Stimulated activated memory B cell treated with anti-CD40 and anti-IgM and Interleukin-4, amounts not matched to agents 10 μg/mL and 1 μg/mL and 100 μg/mL, for 72 hours (primary cell): Measurements from ENCODE around the gene PPP3R1.

ENCODE experiments used
- ATAC-seq: fragments of 150-1000 bp; cut with Tn5 transposase; 2 replicates; pipeline ENCODE4 v1.10.0; 2021
- H3K27ac Mint-ChIP-seq: one replicate; pipeline ENCODE4 v1.8.0; 2022; ENCODE audit warnings: mild to moderate bottlenecking, mixed read lengths
- H3K27me3 Mint-ChIP-seq: one replicate; pipeline ENCODE4 v1.8.0; 2022; ENCODE audit warnings: mixed read lengths
- H3K36me3 Mint-ChIP-seq: one replicate; pipeline ENCODE4 v1.8.0; 2022; ENCODE audit warnings: mixed read lengths
- H3K4me1 Mint-ChIP-seq: one replicate; pipeline ENCODE4 v1.8.0; 2022; ENCODE audit warnings: mixed read lengths
- H3K4me3 Mint-ChIP-seq: one replicate; pipeline ENCODE4 v1.8.0; 2022; ENCODE audit warnings: mild to moderate bottlenecking, moderate library complexity, mixed read lengths
- H3K9me3 Mint-ChIP-seq: one replicate; pipeline ENCODE4 v1.8.0; 2022; ENCODE audit warnings: mixed read lengths

Gene PPP3R1

DNA sequence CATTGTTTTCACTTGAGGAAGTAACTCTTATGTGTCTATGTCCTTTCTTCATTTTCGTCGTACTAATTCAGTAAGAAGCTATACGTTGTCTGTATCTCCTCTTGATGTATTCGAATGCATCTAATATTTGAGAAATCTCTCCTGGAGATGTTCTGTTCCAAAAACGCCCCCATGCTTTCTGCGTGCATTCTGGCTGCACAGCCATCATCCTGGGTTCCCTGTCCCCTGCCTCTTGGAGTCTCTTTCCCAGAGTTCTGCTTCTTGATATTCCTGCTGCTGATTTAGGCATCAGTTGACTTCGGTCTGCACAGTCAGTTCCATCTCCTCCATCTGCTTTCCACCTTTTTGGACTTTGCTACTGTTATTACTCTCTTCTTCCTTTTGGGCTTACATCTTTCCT, 81.2 kb downstream of the PPP3R1 start:
- Mint-ChIP-seq H3K9me3 (no peaks in the 10 kb centered on the region), H3K27me3 (no peaks in the 10 kb centered on the region), H3K27ac (no peak overlapping the region), H3K4me3 (no peak overlapping the region), H3K4me1 (peaks cover 25% of the 10 kb centered on the region), H3K36me3 (peaks cover 29% of the 10 kb centered on the region)
- ATAC-seq, result no peak

DNA sequence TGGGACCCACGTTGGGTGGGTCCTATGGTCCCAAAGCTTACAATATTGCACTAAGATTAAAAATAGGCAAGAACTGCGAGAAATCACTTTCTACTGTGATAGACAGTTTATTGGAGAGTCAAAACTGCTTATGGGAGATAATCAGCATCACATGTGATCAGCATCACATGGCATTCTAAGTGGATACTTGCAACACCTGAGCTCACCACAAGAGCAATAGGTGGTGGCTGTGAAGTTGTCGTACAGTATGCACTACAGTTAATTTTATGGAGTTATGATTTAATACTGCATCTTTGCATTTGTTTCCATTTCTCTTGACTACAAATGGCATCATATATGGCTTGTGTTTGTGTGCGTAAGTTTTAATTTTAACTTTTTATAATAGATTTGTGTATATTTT, 83.0 kb downstream of the PPP3R1 start:
- no peak overlapping the region for H3K27ac Mint-ChIP-seq
- H3K36me3 Mint-ChIP-seq, result peaks cover 35% of the 10 kb centered on the region
- H3K4me3 Mint-ChIP-seq, result no peak overlapping the region
- ATAC-seq, result no peak
- no peaks in the 10 kb centered on the region for H3K27me3 Mint-ChIP-seq
- no peaks in the 10 kb centered on the region for H3K9me3 Mint-ChIP-seq
- peaks cover 29% of the 10 kb centered on the region for H3K4me1 Mint-ChIP-seq

DNA sequence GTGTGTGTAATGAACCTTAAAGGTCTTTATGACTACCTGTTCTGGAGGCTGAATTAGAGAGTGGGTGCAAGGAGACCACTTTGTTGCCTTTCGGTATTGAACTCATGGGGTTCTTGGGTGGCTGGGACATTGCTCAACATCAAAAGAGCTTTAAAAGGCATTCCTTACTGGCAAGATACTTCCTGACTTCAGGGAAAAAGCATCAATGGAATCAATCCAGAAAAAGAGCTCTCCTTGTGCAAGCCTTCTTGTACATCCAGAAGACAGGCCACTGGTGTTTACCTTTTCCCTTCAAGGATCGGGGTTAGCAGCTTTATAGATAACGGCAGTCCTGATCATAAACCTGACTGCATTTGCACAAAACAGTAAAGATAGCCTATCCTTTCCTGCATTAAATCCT, 85.1 kb downstream of the PPP3R1 start:
- Mint-ChIP-seq H3K36me3 (peaks cover 37% of the 10 kb centered on the region), H3K9me3 (no peaks in the 10 kb centered on the region), H3K4me3 (no peak overlapping the region), H3K4me1 (peaks cover 19% of the 10 kb centered on the region), H3K27me3 (no peaks in the 10 kb centered on the region), H3K27ac (peak overlapping the region; percentile 11)
- no peak for ATAC-seq

DNA sequence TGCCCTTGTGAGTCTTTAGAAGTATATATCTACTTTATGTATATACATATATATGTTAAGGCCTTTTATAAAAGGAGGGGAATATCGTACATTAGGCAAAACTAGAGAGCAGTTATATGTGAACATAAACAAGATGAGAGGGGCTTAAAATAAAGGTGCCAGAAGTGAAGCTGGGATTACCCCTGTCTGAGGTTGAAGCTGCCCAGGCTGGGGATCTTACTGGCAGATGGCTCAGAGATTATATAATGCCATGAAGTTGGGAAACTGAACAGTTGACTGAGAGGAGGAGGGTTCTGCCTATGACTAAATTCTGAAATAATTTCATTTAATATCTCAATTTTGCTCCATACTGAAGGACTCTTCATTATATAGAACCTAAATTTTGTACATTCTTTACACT, 88.7 kb downstream of the PPP3R1 start:
- Mint-ChIP-seq H3K27me3 (no peaks in the 10 kb centered on the region), H3K4me3 (no peak overlapping the region), H3K4me1 (peaks cover 42% of the 10 kb centered on the region), H3K9me3 (no peaks in the 10 kb centered on the region), H3K27ac (no peak overlapping the region), H3K36me3 (peaks cover 62% of the 10 kb centered on the region)
- no peak for ATAC-seq

DNA sequence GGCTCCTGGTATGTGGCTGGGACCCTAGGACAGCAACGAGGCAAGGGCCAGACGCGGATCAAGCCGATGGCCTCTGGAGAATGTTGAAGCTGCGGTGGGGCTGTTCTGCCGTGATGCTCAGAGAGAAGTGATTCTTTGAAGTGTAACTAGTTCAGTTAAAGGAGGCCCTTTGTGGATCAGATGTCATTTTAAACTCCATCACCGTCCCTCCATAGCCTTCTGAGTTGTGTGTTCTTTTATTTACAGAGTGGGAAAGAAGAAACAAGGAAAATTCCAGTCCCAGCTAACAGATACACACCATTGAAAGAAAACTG, 94.2 kb downstream of the PPP3R1 start:
- H3K27ac Mint-ChIP-seq, result peak overlapping the region; percentile 100
- peaks cover 36% of the 10 kb centered on the region for H3K4me1 Mint-ChIP-seq
- no peaks in the 10 kb centered on the region for H3K27me3 Mint-ChIP-seq
- peaks cover 28% of the 10 kb centered on the region for H3K36me3 Mint-ChIP-seq
- H3K4me3 Mint-ChIP-seq, result peak overlapping the region; percentile 99
- H3K9me3 Mint-ChIP-seq, result no peaks in the 10 kb centered on the region
- no peak for ATAC-seq

DNA sequence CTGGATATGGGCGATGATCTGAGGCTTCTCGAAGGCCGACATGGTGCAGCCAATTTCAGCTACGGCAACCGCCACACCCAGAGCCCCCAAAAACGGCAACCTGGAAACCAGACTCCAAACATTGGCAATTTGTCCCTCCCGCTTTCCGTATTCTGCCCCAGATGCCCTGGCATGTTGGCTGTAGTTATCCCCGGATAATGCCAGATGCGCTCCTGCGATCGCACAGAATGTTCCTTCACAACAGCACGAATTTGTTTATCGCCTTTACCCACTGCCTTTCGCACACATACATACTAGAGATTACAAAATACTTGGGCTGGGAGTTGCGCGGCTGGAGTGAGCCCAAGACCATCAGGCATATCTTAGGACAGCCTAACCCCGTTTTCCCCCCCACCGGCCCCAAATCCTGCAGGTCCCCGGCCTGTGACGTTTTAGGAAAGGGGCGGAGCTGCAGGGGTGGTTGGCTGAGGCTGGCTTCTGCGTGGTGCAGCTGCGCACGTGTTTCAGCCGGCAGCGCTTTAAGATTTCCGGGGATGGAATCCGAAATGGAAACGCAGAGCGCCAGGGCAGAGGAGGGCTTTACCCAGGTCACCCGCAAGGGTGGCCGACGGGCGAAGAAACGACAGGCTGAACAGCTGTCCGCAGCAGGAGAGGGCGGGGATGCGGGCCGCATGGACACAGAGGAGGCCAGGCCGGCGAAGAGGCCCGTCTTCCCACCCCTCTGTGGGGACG, 94.8 kb downstream of the PPP3R1 start, which contains the start of gene PNO1:
Gene PNO1 (plus strand): TSS at position 487 of the 732 bp plus-strand sequence. CDS start 47 bp downstream, at position 534.
- H3K36me3 Mint-ChIP-seq, result peaks cover 28% of the 10 kb centered on the region
- peak within 1 kb of the TSS; percentile 100 for H3K27ac Mint-ChIP-seq
- peaks cover 42% of the 10 kb centered on the region for H3K4me1 Mint-ChIP-seq
- peak within 1 kb of the TSS; percentile 99 for H3K4me3 Mint-ChIP-seq
- peak; percentile 98 for ATAC-seq
- H3K9me3 Mint-ChIP-seq, result no peaks in the 10 kb centered on the region
- H3K27me3 Mint-ChIP-seq, result no peaks in the 10 kb centered on the region

DNA sequence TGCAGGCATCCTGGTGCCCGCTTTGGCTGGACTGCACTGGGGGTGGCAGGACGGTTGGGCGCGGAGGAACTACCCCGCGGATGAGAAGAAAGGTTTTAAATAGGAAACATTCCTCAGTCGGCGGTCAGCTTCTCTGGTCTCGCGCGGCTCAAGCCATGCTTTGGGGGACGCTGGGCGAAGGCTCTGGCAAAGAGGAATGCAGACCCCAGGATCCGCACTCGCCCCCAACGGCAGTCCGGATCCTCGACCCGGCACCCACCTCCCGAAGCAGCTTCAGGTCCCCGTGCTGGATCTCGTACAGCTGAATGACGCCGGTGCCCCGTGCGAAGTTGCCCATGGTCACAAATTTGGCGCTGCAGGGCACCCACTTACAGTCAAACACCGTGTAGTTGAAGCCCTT, 95.3 kb downstream of the PPP3R1 start:
- Mint-ChIP-seq H3K27me3 (no peaks in the 10 kb centered on the region), H3K4me3 (peak overlapping the region; percentile 99), H3K27ac (peak overlapping the region; percentile 100), H3K4me1 (peaks cover 42% of the 10 kb centered on the region), H3K36me3 (peaks cover 24% of the 10 kb centered on the region), H3K9me3 (no peaks in the 10 kb centered on the region)
- ATAC-seq, result peak; percentile 67

DNA sequence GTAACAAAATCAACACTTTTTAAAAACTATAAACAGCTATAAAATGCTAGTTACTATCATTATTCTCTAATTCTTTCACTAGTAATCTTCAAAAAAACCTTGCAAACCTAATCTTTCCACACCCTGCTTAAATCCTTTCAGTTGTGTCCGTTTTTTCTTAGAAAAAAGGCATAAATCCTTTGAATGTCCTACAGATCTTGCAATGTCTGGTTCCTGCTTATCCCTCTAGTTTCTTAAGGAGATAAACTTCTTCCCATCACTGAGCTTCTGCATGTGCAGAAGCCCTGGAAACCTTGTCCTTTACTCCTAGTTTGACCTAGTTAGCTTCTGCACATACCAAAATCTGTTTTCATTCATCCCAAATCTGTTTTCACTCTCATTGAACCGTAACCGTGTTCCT, 95.9 kb downstream of the PPP3R1 start:
- H3K4me3 Mint-ChIP-seq, result peak overlapping the region; percentile 99
- peak overlapping the region; percentile 100 for H3K27ac Mint-ChIP-seq
- ATAC-seq, result no peak
- H3K4me1 Mint-ChIP-seq, result peaks cover 47% of the 10 kb centered on the region
- H3K36me3 Mint-ChIP-seq, result peaks cover 23% of the 10 kb centered on the region
- no peaks in the 10 kb centered on the region for H3K27me3 Mint-ChIP-seq
- H3K9me3 Mint-ChIP-seq, result no peaks in the 10 kb centered on the region

DNA sequence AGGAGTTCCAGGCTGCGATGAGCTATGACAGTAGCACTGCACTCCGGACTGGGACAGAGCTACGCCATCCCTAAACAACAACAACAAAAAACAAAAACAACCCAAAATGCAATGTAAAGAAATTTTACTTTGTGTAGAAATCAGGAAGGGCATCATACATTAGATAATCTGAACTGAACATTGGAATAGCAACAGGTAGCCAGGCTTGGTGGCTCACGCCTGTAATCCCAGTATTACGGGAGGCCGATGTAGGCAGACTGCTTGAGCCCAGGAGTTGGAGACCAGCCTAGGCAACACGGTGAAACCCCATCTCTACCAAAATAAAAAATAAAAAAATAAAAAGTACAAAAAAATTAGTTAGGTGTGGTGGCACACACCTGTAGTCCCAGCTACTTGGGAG, 96.7 kb downstream of the PPP3R1 start:
- Mint-ChIP-seq H3K4me3 (no peak overlapping the region), H3K27ac (no peak overlapping the region), H3K9me3 (no peaks in the 10 kb centered on the region), H3K36me3 (peaks cover 21% of the 10 kb centered on the region), H3K4me1 (peaks cover 47% of the 10 kb centered on the region), H3K27me3 (no peaks in the 10 kb centered on the region)
- ATAC-seq, result no peak

DNA sequence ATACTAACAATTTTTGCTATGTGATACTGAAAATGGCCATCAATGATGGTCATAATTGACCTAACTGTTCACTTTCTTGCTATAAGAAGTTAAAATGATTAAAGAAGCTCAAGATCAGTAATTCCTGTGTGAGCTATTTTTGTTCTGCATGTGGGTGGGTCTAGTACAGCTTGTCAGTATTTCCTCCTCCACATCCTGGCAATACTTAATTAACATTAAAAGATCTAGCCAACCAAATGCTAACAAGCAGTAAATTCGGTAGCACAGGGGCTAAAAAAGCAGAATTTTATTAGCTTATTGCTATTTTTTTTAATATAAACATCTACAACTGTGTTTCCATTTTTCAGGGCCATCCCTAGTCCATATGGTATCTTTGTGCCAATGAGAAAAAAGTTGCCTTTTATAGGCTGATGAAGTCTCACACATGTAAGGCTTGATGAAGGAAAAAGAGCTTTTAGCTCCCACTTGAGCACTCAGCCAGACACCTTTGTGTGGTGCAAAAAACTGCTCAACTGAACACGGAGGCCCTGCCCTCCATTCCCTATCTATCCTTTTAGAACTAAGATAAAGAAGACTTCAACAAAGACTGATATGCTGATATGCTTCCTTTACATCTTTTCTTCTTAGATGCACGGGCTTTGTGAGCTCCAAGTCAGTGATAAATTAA, 99.5 kb downstream of the PPP3R1 start:
- Mint-ChIP-seq H3K4me1 (peaks cover 30% of the 10 kb centered on the region), H3K9me3 (no peaks in the 10 kb centered on the region), H3K4me3 (no peak overlapping the region), H3K27me3 (no peaks in the 10 kb centered on the region), H3K27ac (no peak overlapping the region), H3K36me3 (peaks cover 9% of the 10 kb centered on the region)
- no peak for ATAC-seq

DNA sequence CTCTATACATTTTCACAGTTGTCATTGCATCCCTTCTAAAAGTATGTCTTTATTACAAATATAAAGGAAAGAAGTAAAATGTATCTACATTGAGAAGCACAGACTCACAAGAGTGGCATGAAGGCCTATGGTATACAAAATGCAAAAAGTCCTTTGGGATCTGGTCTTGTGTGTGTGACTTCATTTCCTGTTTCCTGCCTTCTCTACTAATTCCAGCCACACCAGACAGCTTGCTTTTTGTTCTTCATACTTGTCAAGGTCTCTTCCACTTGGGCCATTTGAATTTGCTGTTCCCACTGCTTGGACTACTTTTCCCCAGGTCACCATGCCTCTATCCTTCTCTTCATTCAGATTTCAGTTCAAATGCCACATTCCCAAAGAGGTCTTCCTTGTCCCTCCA, 101.3 kb downstream of the PPP3R1 start:
- no peaks in the 10 kb centered on the region for H3K27me3 Mint-ChIP-seq
- ATAC-seq, result no peak
- no peak overlapping the region for H3K4me3 Mint-ChIP-seq
- H3K27ac Mint-ChIP-seq, result peak overlapping the region; percentile 49
- H3K9me3 Mint-ChIP-seq, result no peaks in the 10 kb centered on the region
- H3K4me1 Mint-ChIP-seq, result peaks cover 21% of the 10 kb centered on the region
- H3K36me3 Mint-ChIP-seq, result peaks cover 9% of the 10 kb centered on the region

DNA sequence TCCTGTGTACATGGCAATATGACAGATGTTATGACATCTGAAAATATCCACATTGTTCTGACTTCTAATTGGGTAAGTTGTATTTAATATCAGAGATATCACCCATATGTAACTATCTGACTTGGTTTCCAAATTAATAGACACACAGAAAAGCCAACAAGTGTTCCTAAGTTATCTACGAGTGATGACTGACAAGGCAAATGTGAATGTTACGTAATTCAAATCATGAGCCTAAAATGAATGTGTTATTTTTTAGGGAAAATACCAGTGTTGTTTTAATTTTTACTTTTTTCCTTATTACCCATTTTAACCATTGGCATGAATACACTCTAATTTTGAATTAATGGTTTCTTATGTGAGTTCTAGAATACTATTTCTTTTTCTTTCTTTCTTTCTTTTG, 110.5 kb downstream of the PPP3R1 start:
- H3K4me3 Mint-ChIP-seq, result no peak overlapping the region
- H3K9me3 Mint-ChIP-seq, result no peaks in the 10 kb centered on the region
- H3K27ac Mint-ChIP-seq, result no peak overlapping the region
- no peaks in the 10 kb centered on the region for H3K27me3 Mint-ChIP-seq
- no peak for ATAC-seq
- no peaks in the 10 kb centered on the region for H3K4me1 Mint-ChIP-seq
- H3K36me3 Mint-ChIP-seq, result peaks cover 45% of the 10 kb centered on the region

DNA sequence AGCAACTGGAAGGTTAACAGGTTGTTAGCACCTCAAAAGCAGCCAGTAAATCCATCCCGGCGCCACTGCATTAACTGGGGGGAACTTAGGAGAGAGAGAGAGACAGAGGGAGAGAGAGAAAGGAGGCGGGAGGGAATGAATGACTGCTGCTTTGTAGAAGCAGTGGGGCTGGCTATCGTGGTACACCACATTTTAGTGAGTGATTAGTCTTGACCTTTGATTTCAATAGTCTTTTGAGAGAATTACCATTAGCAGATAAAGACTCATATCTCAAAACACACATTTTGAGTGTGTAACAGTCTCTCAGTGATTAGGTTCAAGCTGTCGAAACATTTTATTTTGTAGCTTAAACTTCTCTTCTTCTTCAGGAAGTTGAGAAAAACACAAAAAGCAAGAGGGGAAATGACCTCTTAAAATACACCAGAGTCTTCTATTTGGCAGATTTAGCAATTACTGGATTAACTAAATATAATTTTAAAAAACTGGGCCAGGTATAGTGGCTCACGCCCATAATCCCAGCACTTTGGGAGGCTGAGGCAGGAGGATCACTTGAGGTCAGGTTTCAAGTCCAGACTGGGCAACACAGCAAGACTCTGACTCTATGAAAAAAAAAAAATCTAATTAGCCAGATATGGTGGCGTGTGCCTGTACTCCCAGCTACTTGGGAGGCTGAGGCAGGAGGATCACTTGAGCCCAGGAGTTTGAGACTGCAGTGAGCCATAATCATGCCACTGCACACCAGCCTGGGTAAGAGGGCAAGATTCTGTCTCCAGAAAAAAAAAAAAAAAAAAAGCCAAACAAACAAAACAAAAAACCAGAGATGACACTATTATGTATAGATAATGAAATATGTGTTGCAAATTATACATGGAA, 116.6 kb downstream of the PPP3R1 start:
- Mint-ChIP-seq H3K4me3 (no peak overlapping the region), H3K27ac (peak overlapping the region; percentile 20), H3K9me3 (no peaks in the 10 kb centered on the region), H3K36me3 (peaks cover 56% of the 10 kb centered on the region), H3K4me1 (no peaks in the 10 kb centered on the region), H3K27me3 (no peaks in the 10 kb centered on the region)
- ATAC-seq, result no peak

DNA sequence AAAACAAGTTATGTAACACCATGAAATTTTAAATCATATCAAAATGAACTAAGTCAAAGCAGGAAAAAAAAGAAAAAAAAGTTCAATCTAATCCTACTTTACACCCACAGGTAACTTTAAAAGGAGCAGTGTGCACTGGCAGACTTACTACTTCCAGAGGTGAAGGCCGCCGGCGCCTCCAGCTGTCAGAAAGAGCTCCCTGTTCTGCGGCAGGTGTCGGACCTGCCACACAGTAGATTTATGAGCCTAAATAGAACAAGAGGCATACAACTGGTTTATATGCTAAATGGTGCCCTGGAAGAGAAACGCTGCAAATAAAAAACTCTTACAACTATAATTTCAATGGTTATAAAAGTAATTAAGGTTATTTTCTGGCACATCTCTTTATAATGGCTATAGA, 117.8 kb downstream of the PPP3R1 start:
- Mint-ChIP-seq H3K9me3 (no peaks in the 10 kb centered on the region), H3K4me3 (no peak overlapping the region), H3K4me1 (no peaks in the 10 kb centered on the region), H3K27me3 (no peaks in the 10 kb centered on the region), H3K36me3 (peaks cover 53% of the 10 kb centered on the region), H3K27ac (no peak overlapping the region)
- no peak for ATAC-seq

DNA sequence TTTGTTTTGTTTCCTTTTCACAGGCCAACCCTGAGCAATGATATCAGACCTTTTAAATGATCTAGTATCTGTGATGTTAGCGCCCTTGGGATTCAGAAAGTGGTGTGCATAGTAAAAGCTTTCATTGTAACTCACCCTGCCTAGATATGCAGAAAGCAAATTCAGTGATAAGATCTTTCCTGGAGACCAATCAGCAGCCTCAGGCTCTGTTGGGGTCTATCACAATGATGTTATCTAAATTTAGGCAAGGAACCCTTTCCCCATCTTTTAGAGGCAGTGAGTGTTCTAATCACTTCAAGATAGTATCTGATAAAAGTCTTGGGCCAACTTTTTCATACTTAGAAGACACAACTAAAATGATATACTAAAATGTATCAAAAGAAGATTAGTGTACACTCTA, 118.2 kb downstream of the PPP3R1 start:
- peaks cover 50% of the 10 kb centered on the region for H3K36me3 Mint-ChIP-seq
- no peak for ATAC-seq
- H3K4me3 Mint-ChIP-seq, result no peak overlapping the region
- no peaks in the 10 kb centered on the region for H3K27me3 Mint-ChIP-seq
- H3K27ac Mint-ChIP-seq, result no peak overlapping the region
- no peaks in the 10 kb centered on the region for H3K9me3 Mint-ChIP-seq
- H3K4me1 Mint-ChIP-seq, result no peaks in the 10 kb centered on the region
